ENCODE results near the gene SCMH1. TPM values are rescaled to one million over a fixed set of nuclear protein-coding genes. Genes with fewer than 3 reads are reported as not detected.
A peak's percentile ranks its signal among the peaks of the same experiment; 100 is the strongest.
"Not testable (repeated sequence)": the region's sequence is repeated elsewhere in the genome, so short reads cannot be mapped to it uniquely, and the experiment has no call there.

SCMH1 gene
- total RNA-seq, 1 experiment from 2014 or later: 19.4 TPM

GRCh38 chr1:41134325-41134724, 107.8 kb downstream of the SCMH1 start:
- H3K27me3 Mint-ChIP-seq (ENCODE audit: low read depth); ATAC-seq; CTCF ChIA-PET; H3K4me1 Mint-ChIP-seq; H3K27ac Mint-ChIP-seq; POLR2A ChIA-PET; DNase-seq (ENCODE audit: low spot score); H3K4me3 Mint-ChIP-seq: not testable (repeated sequence)
- H3K9me3 Mint-ChIP-seq: peaks cover 38% of the 10 kb centered on the region
- peaks cover 50% of the 10 kb centered on the region for H3K36me3 Mint-ChIP-seq

GRCh38 chr1:41122851-41123518, 119.1 kb downstream of the SCMH1 start:
- H3K4me3 Mint-ChIP-seq: no peak overlapping the region
- ATAC-seq: peak; percentile 60
- CTCF ChIA-PET: interaction anchor here (1.0 kb wide), 2 partner anchors 22 to 23 kb away, joined by 3 to 4 read pairs; no protein-coding TSS in a partner anchor
- DNase-seq (ENCODE audit: low spot score): peak; percentile 15
- no peaks in the 10 kb centered on the region for H3K27me3 Mint-ChIP-seq (ENCODE audit: low read depth)
- TF ChIP-seq AR (CRISPR knock-in tag; IDR thresholded peaks at IDR 0.05) (no peak), ATF6 (CRISPR knock-in tag; IDR thresholded peaks at IDR 0.05) (no peak), ZNF425 (CRISPR knock-in tag; conservative IDR thresholded peaks at IDR 0.05) (no peak), ZNF416 (CRISPR knock-in tag; IDR thresholded peaks at IDR 0.05) (no peak)
- no peak overlapping the region for H3K27ac Mint-ChIP-seq
- H3K36me3 Mint-ChIP-seq: peaks cover 5% of the 10 kb centered on the region
- H3K4me1 Mint-ChIP-seq: no peaks in the 10 kb centered on the region
- H3K9me3 Mint-ChIP-seq: peaks cover 10% of the 10 kb centered on the region
- POLR2A ChIA-PET: no interaction called here

GRCh38 chr1:41122148-41122547, 120.0 kb downstream of the SCMH1 start:
- H3K4me1 Mint-ChIP-seq: no peaks in the 10 kb centered on the region
- peaks cover 12% of the 10 kb centered on the region for H3K36me3 Mint-ChIP-seq

GRCh38 chr1:41118645-41119044, 123.5 kb downstream of the SCMH1 start:
- ATAC-seq (no peak), DNase-seq (ENCODE audit: low spot score) (no peak)
- ChIA-PET CTCF (no interaction called here), POLR2A (no interaction called here)
- TF ChIP-seq GTF2I (CRISPR knock-in tag; conservative IDR thresholded peaks at IDR 0.05): no peak
- TF ChIP-seq SOX15 (CRISPR knock-in tag; IDR thresholded peaks at IDR 0.05): no peak
- TF ChIP-seq ZSCAN18 (CRISPR knock-in tag; IDR thresholded peaks at IDR 0.05): no peak
- Mint-ChIP-seq H3K4me3 (no peak overlapping the region), H3K27me3 (ENCODE audit: low read depth) (no peaks in the 10 kb centered on the region; the same call in 1 of the 2 replicates), H3K9me3 (peaks cover 16% of the 10 kb centered on the region), H3K36me3 (peaks cover 14% of the 10 kb centered on the region), H3K4me1 (no peaks in the 10 kb centered on the region), H3K27ac (no peak overlapping the region)

More at GRCh38 chr1:41122148-41122547, 120.0 kb downstream of the SCMH1 start:
- DNase-seq (ENCODE audit: low spot score) (no peak), ATAC-seq (no peak)
- TF ChIP-seq MAX (CRISPR knock-in tag; IDR thresholded peaks at IDR 0.05) (no peak), ZBTB43 (CRISPR knock-in tag; IDR thresholded peaks at IDR 0.05) (no peak)
- Mint-ChIP-seq H3K27ac (no peak overlapping the region), H3K4me3 (no peak overlapping the region), H3K27me3 (ENCODE audit: low read depth) (no peaks in the 10 kb centered on the region; the same call in 1 of the 2 replicates), H3K9me3 (peaks cover 16% of the 10 kb centered on the region)
- POLR2A ChIA-PET: no interaction called here
- CTCF ChIA-PET: interaction anchor here (1.0 kb wide), 1 partner anchor 21 kb away, joined by 3 read pairs; no protein-coding TSS in a partner anchor

- DNase-seq (ENCODE audit: low spot score); H3K27ac Mint-ChIP-seq; H3K27me3 Mint-ChIP-seq (ENCODE audit: low read depth); H3K4me3 Mint-ChIP-seq; POLR2A ChIA-PET; ATAC-seq; CTCF ChIA-PET; H3K4me1 Mint-ChIP-seq: not testable (repeated sequence)
- Mint-ChIP-seq H3K9me3 (peaks cover 16% of the 10 kb centered on the region), H3K36me3 (peaks cover 14% of the 10 kb centered on the region)
These were observed 124.9 kb downstream of the SCMH1 start for GRCh38 chr1:41117241-41117640.
